ENCODE results near the gene EHD4. TPM values are rescaled to one million over a fixed set of nuclear protein-coding genes. Genes with fewer than 3 reads are reported as not detected.
A peak's percentile ranks its signal among the peaks of the same experiment; 100 is the strongest.

Gene EHD4
- polyA plus RNA-seq, 3 donors: 12.8 to 16.0 (median 14.2) TPM

DNA sequence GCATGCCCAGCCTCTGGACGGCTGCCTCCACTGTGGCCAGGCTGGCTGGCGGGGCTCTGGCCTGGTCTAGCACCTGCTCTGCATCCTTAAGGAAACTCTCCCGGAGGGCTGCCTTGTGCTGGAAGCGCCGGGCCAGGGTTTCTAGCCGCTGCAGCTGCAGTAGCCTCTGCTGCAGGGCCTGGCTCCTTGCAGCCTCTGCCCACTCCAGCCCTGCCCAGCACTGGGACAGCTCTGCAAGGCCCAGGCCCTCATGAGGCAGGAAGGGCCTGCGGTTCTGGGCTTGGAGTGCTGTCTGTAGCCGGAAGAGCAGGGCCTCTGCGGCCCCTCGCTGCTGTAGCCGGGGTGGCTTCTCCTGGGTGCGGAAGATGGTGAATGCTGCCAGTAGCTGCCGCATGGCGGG, 86.5 kb downstream of the EHD4 start:
- TF ChIP-seq, protein P1, sequence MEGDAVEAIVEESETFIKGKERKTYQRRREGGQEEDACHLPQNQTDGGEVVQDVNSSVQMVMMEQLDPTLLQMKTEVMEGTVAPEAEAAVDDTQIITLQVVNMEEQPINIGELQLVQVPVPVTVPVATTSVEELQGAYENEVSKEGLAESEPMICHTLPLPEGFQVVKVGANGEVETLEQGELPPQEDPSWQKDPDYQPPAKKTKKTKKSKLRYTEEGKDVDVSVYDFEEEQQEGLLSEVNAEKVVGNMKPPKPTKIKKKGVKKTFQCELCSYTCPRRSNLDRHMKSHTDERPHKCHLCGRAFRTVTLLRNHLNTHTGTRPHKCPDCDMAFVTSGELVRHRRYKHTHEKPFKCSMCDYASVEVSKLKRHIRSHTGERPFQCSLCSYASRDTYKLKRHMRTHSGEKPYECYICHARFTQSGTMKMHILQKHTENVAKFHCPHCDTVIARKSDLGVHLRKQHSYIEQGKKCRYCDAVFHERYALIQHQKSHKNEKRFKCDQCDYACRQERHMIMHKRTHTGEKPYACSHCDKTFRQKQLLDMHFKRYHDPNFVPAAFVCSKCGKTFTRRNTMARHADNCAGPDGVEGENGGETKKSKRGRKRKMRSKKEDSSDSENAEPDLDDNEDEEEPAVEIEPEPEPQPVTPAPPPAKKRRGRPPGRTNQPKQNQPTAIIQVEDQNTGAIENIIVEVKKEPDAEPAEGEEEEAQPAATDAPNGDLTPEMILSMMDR (IDR thresholded peaks at IDR 0.05): no peak
- Mint-ChIP-seq H3K9me3 (peaks cover 0 to 5% (median 0%) of the 10 kb centered on the region in 7 donors), H3K27ac (peak overlapping the region in 1 of 7 donors; percentile 61), H3K27me3 (ENCODE audit: low read depth in 3 of 3) (peaks cover 21 to 23% (median 22%) of the 10 kb centered on the region in 3 donors), H3K4me3 (no peak overlapping the region), H3K36me3 (peaks cover 2 to 9% of the 10 kb centered on the region in 2 donors), H3K4me1 (peaks cover 17% of the 10 kb centered on the region)
- Histone ChIP-seq H3K9me3 (replicated peaks in 1 of 2; ENCODE audit: control insufficient read depth in 1 of 2, insufficient read depth in 1 of 2, low read length in 2 of 2) (no peaks in the 10 kb centered on the region), H4K20me1 (ENCODE audit: insufficient read depth, low read length) (no peaks in the 10 kb centered on the region), H2AFZ (ENCODE audit: insufficient read depth, low read depth, low read length, poor library complexity, severe bottlenecking) (no peak overlapping the region), H3K36me3 (replicated peaks in 1 of 2; ENCODE audit: control insufficient read depth in 1 of 2, insufficient read depth in 2 of 2, low read length in 2 of 2) (no peaks in the 10 kb centered on the region), H3K4me1 (ENCODE audit: control insufficient read depth in 1 of 2, insufficient read depth in 2 of 2, low read length in 2 of 2) (peaks cover 6 to 7% of the 10 kb centered on the region in 2 donors), H3K4me2 (replicated peaks; ENCODE audit: extremely low read depth, low read length, poor library complexity, severe bottlenecking) (no peak overlapping the region), H3K27me3 (ENCODE audit: control insufficient read depth in 2 of 2, insufficient read depth in 2 of 2, low read length in 2 of 2) (peaks cover 4 to 19% of the 10 kb centered on the region in 2 donors), H3K9ac (ENCODE audit: insufficient read depth, low read length, poor library complexity, severe bottlenecking) (no peak overlapping the region), H3K4me3 (replicated peaks in 1 of 3; ENCODE audit: low read depth in 2 of 3, low read length in 3 of 3) (no peak overlapping the region), H3K27ac (ENCODE audit: low read depth in 1 of 2, low read length in 2 of 2) (no peak overlapping the region), H3K79me2 (ENCODE audit: insufficient read depth, low read length) (no peaks in the 10 kb centered on the region)
- DNase-seq: no peak
- intact Hi-C loops (cut with micrococcal nuclease): no loop called here
- 94% methylated on average over 12 of the region's 14 CpGs for WGBS (ENCODE audit: insufficient coverage)

DNA sequence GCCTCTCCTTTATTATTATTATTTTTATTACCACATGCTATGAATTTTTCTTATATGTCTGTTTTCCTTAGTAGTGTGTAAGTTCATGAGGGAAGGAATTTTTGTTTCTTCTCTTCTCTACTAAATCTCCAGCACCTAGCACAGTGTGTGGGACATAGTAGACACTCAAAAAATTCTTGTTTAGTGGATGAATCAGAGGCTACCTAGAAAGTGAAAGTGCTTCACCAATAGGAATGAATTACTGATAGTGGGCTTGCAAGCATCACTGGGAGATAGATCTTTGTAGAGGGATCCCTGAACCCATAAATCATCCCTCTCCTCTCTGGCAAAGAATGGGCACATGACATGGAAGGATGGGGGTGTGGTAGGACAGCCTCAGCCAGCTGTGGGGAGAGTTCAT, 87.0 kb downstream of the EHD4 start:
- H3K4me3 ChIP-seq (replicated peaks in 1 of 3; ENCODE audit: low read depth in 2 of 3, low read length in 3 of 3): no peak overlapping the region
- no peak overlapping the region for H3K9ac ChIP-seq (ENCODE audit: insufficient read depth, low read length, poor library complexity, severe bottlenecking)
- H3K79me2 ChIP-seq (ENCODE audit: insufficient read depth, low read length): no peaks in the 10 kb centered on the region
- peaks cover 17% of the 10 kb centered on the region for H3K4me1 Mint-ChIP-seq
- peaks cover 26 to 28% (median 27%) of the 10 kb centered on the region in 3 donors for H3K27me3 Mint-ChIP-seq (ENCODE audit: low read depth in 3 of 3)
- H3K27ac ChIP-seq (ENCODE audit: low read depth in 1 of 2, low read length in 2 of 2): no peak overlapping the region
- DNase-seq: no peak
- H3K4me2 ChIP-seq (replicated peaks; ENCODE audit: extremely low read depth, low read length, poor library complexity, severe bottlenecking): no peak overlapping the region
- no peak overlapping the region for H3K4me3 Mint-ChIP-seq
- intact Hi-C loops (cut with micrococcal nuclease): no loop called here
- H3K27me3 ChIP-seq (ENCODE audit: control insufficient read depth in 2 of 2, insufficient read depth in 2 of 2, low read length in 2 of 2): peaks cover 4 to 24% of the 10 kb centered on the region in 2 donors
- H3K9me3 Mint-ChIP-seq: peaks cover 0 to 5% (median 0%) of the 10 kb centered on the region in 7 donors
- H3K9me3 ChIP-seq (replicated peaks in 1 of 2; ENCODE audit: control insufficient read depth in 1 of 2, insufficient read depth in 1 of 2, low read length in 2 of 2): no peaks in the 10 kb centered on the region
- H3K27ac Mint-ChIP-seq: peak overlapping the region in 1 of 7 donors; percentile 41
- no peak overlapping the region for H2AFZ ChIP-seq (ENCODE audit: insufficient read depth, low read depth, low read length, poor library complexity, severe bottlenecking)
- H4K20me1 ChIP-seq (ENCODE audit: insufficient read depth, low read length): no peaks in the 10 kb centered on the region
- no peaks in the 10 kb centered on the region for H3K36me3 ChIP-seq (replicated peaks in 1 of 2; ENCODE audit: control insufficient read depth in 1 of 2, insufficient read depth in 2 of 2, low read length in 2 of 2)
- TF ChIP-seq, protein P1 (IDR thresholded peaks at IDR 0.05): no peak
- peaks cover 6 to 13% of the 10 kb centered on the region in 2 donors for H3K36me3 Mint-ChIP-seq
- H3K4me1 ChIP-seq (ENCODE audit: control insufficient read depth in 1 of 2, insufficient read depth in 2 of 2, low read length in 2 of 2): peaks cover 6 to 7% of the 10 kb centered on the region in 2 donors

All from CD14-positive monocyte (primary cell).